HG02798 (cell line): ENCODE measurements around the gene CFAP45.

ENCODE experiments used
- ATAC-seq: cut with Tn5 transposase; IDR thresholded peaks from one replicate; pipeline ENCODE4 v1.9.1; 2021; ENCODE audit warnings: mild to moderate bottlenecking; ENCODE audit not compliant: unreplicated experiment, poor library complexity

CFAP45 gene

DNA sequence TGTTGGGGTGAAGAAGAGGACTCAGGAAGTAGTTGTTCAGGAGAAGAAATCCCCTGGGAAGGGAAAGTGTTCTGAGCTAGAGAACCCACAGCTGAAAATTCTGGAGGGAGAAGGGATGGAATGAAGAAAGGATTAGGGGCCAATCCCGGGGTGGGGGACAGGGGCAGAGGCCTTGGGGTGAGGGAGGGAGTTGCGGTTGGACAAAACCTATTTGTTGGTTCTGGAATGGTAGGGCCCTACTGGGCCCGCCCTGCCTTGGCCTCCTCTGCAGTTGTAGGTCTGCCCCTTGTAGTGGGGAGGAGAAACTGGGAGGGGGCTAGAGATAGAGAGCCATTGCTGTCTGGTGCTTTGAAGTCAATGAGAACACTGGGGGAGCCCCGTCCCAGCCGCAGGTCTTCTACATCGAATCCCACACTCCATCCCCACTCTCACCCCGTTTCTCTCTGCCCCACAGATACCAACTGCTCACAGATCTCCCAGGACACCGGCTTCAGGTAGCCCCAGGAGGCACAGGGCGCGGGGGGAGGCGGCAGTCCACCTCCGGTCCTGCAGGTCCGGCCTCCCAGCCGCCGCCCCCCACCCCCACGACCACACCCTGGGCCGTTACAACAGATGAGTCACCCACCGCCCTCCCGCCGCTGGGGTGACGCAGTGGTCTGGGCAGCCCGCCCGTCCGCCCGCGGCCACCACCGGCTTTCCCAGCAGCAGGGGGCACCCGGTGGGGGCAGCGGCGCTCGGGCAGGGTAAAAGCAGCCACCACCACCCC lies 24.2 kb upstream of the CFAP45 start:
- peak; percentile 14 for ATAC-seq

GRCh38 chr1:159923203-159924024 lies 23.4 kb upstream of the CFAP45 start:
- peak; percentile 27 for ATAC-seq

DNA sequence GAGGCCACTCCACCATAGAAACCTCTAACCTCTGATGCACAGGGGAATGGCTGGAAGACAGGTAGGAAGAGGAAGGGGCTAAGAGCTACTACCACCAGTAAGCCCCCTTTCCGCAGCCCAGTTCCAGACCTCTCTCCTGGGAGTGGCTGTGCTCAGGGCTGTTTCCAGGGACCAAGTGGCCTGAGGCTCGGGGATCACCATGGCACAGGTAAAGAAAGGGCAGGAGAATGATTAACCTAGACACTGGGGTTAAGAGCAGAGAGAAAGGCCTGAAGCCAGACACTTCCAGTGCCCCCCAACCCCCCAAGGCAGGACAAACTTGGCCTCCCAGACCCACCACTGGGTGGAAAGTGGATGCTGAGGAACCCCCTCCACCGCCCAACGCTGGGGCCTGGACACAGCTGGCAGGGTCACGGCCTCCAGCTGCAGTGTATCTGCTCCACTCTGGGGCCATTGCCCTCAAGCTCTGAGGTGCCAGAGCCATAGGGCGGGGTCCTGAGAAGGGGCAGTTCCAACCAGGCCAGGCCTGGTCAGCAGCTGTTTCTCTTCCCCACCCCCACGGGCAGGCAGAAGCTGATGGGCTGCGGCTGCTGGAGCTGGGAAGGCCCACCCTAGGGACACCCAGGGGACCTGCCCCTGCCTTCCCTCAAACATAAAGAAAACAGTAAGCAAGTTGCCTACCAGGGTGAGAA lies 22.7 kb upstream of the CFAP45 start:
- no peak for ATAC-seq

DNA sequence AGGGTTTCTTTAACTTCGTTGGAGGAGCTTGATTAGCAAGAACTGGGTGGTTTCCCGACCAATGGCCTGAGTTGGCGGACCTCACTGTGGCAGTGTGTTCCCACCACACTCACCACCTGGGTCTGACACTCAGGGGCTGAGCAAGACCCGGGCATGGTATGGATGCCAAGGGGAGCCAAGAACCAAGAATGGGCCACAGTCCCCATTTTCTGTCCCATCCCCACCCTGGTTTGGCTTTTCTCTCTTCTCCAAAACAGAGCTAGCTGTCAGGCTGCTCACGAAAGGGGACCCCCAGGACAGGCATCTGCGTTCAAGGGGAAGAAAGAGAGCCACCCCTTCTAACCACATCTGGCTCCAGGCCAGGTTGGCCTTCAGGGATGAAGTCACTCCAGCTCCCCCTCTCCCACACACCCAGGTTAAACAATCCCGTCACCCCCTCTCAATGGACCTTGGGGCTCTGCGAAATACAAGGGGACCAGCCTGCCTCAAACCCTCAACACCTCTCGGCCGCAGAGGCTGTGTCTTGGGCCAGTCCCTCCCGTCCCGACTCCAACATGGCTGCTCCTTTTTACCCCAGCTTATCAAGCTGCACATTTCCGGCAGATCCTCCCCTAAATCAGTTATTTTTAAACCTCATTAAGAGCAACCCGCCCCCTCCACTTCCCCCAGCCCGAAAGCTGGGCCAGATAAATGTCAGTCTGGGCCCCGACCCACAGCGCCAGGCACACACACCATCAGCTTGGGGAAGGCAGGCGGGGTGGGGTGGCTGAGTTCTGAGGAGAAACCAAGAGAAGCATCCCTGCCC lies 21.9 kb upstream of the CFAP45 start:
- no peak for ATAC-seq

- no peak for ATAC-seq
Observed at GRCh38 chr1:159921251-159921650, 21.3 kb upstream of the CFAP45 start.

DNA sequence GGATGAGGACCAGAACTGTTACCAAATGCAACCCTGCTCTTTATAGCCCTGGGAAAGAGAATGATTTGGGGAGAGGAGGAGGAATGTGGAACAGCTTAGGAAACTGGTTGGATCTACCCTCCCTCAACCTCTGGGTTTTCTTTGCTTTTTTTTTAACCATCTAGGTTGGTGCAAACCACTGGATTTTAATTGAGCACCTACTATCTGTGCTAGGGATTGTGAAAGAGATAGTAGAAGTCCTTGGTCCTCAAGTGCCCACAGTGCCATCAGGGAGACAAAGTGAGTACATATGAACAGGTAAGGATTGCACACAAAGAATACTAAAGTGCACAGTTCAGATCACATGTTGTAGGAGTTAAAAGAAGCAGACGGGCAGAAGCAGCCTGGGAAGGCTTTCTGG lies 20.7 kb upstream of the CFAP45 start:
- no peak for ATAC-seq

GRCh38 chr1:159920202-159920601 lies 20.2 kb upstream of the CFAP45 start:
- no peak for ATAC-seq

DNA sequence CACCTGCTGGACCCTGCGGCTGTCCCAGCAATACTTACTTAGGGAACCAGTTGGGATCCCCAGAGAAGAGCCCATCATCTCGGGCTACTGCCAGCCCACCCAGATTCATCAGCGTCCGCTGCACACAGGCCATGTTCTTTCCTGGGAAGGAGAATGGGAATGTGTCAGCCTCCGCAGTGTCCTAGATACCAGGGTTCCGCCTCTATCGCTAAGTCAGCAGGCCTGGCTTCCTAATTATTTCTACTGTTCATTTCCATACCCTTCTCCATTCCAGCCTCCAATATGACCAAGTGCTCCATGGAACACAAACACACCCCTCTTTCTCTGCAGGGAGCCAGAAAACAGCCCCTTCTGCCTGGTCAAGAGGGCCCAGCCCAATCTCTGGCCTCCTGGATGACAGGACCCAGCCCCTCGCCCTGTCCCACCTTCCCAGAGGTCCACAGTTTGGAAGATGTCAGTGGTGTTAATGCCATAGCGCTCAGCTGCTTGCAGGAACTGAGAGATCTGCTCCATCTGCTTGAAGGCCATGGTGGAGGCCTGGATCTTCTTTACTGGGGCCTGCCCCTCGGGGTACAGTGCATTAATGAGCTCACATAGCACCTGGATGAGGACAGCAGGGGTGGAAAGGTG lies 19.4 kb upstream of the CFAP45 start:
- ATAC-seq: no peak

DNA sequence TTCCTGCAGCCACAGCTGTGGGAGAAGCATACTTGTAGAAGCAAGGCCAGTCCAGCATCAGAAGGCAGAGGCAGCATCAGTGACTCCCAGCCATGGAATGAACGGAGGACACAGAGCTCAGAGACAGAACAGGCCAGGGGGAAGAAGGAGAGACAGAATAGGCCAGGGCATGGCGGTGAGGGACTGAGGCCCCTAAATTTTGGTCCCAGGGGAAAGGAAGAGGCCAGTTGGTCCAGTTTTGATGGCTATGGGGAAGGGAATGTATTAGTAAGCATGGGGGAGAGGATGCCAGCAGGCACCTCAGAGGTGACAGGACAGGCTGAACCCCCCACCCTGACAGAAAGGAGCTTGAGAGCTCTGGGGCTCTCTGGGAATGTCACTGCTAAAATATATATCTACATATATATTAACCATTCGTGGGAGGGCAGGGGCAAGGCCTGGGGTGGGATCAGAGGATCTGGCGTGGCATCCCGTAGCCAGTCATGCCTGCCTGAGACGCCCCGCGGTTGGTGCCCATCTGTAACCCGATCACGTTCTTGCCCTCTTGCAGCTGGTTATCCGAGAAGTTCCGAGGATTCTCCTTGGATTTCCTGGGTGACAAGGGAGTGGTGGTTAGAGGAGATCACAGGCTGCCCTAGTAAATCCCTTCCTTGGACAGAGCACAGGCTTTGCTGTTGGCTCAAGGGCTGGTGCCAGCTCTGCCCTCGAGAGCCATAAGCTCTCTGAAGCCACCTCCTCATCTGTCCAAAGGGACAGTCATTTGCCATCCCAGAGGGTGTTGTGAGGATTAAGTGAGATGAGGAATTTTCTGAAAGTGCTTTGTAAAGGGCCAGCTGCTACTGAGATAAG lies 18.6 kb upstream of the CFAP45 start:
- ATAC-seq: no peak

GRCh38 chr1:159917533-159918351 lies 17.8 kb upstream of the CFAP45 start:
- ATAC-seq: no peak

DNA sequence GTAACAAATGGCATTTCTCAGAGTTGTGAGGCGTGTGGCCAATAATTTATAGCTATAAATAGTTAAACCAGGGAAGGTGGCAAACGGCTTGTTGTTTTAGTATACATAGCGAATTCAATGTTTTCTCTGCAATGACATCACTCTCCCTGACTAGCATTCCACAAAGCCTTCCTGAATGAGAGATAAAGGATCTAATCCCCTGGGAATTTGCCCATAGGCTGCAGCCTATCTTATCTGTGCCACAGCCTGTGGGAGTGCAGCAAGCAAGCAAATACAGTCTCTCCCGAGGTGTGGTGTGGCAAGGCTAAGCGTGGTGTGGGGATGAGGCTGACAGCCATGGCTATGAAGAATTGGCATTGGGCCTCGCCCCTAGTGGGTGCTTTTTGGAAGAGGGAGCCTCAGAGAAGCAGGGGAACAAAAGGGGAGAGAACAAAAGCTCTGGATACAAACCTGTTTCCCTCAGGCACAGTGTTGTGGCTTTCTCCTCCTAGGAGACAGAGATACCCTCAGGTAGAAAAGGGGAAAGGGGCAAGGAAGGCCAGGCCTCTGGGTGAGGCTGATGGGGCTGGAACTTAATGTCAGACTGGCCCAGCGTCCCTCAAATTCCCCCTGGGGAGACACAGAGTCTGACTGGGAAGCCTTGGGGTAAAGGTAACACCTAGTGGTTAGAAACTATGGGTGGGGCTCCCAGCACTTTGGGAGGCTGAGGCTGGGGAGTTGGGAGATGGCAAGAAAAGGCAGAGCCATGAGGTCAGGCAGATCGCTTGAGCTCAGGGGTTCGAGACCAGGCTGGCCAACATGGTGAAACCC lies 16.5 kb upstream of the CFAP45 start:
- no peak for ATAC-seq

GRCh38 chr1:159915571-159916241 lies 15.7 kb upstream of the CFAP45 start:
- ATAC-seq: no peak

- ATAC-seq: no peak
Observed at GRCh38 chr1:159914252-159915018, 14.5 kb upstream of the CFAP45 start.

DNA sequence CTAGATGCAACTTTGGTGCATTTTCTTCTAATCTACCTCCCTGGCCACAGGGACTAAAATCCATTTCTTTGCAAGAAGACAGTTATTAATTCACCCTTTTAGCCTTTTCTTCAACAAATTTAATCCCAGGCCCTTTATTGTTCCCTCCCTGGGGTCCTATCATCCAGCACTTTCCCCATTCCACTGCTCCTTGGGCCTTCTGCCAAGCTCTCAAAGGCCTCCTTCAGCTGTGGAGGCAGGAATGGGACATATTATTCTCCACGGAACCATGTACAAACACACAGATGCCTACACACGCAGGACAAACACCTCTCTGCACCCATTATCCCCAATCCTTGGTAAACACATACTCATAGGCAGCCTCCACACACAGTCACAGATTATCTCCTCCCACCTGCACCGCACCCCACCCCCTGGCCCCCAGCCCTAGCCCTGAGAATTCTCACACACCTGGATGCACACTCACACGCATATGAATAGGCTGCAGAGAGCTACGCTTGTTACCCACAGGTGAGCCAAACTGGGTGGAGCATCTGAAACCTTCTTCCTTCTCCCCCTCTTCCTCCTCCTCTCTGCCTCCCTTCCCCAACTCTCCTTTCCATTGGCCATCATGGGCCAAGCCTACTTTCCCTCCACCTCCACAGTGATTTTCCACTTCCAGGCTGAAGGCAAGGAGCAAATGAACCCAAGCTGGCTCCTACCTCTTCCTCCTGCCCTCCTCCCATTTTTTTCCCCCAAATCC lies 13.7 kb upstream of the CFAP45 start:
- ATAC-seq: no peak

GRCh38 chr1:159911326-159912070 lies 11.5 kb upstream of the CFAP45 start:
- no peak for ATAC-seq
